ENCODE results near the gene WWC1.
"Not testable (repeated sequence)": the region's sequence is repeated elsewhere in the genome, so short reads cannot be mapped to it uniquely, and the experiment has no call there.

GRCh38 chr5:168339772-168340140 lies 48.3 kb downstream of the WWC1 start:
- not testable (repeated sequence) for TF ChIP-seq CTCF, POLR2A (IDR thresholded peaks at IDR 0.05)

Measured in body of pancreas (tissue), 4 donors.